H7 (cell line): ENCODE data around the gene ELK1. TPM values are rescaled to one million over a fixed set of nuclear protein-coding genes. Genes with fewer than 3 reads are reported as not detected.

Experiments
- DNase-seq: peaks from one replicate; pipeline ENCODE4 v3.0.0; 2012
- H3K27me3 ChIP-seq: 2 replicates; pipeline ENCODE4 v1.6.0; 2011; ENCODE audit warnings: mild to moderate bottlenecking, low read length; ENCODE audit not compliant: control insufficient read depth, insufficient read depth
- H3K36me3 ChIP-seq: replicated peaks from 2 replicates; pipeline ENCODE4 v1.5.1; 2011; ENCODE audit warnings: low read length; ENCODE audit not compliant: control insufficient read depth, insufficient read depth
- H3K4me3 ChIP-seq: 2 replicates; pipeline ENCODE4 v1.5.1; 2011; ENCODE audit warnings: low read depth, mild to moderate bottlenecking, control low read depth, low read length, moderate library complexity; ENCODE audit not compliant: insufficient read depth
- total RNA-seq: library from RNA; depleted of rRNA; stranded (reverse); fragments of >200 nt; shearing (Covaris generic); gene quantifications from 2 replicates; pipeline ENCODE4 v1.2.3, GENCODE V29; 2014; rRNA removed

ELK1 gene
- total RNA-seq, 1 experiment from 2014 or later = 33.8 TPM

- no peak for DNase-seq
- Histone ChIP-seq H3K4me3 (no peak overlapping the region), H3K36me3 (no peaks in the 10 kb centered on the region), H3K27me3 (no peaks in the 10 kb centered on the region)
Observed at GRCh38 chrX:47587091-47587891, 63.1 kb downstream of the ELK1 start.

GRCh38 chrX:47586043-47586787, 64.1 kb downstream of the ELK1 start:
- Histone ChIP-seq H3K4me3 (no peak overlapping the region), H3K36me3 (no peaks in the 10 kb centered on the region), H3K27me3 (no peaks in the 10 kb centered on the region)
- peak; percentile 49 for DNase-seq

Other genes with a start within 250 kb of the ELK1 start
- gene ZNF41, start 167.3 kb downstream of the ELK1 start, total RNA-seq = 4.3 TPM in 2 replicates
- 34.4 and 38.2 TPM in 2 replicates for gene ARAF, start 89.4 kb downstream of the ELK1 start, total RNA-seq
- gene TIMP1, start 68.1 kb downstream of the ELK1 start, total RNA-seq = 59.6 and 66.1 TPM in 2 replicates
- 0.81 and 2.1 TPM in 2 replicates for gene SYN1, start 30.7 kb downstream of the ELK1 start, total RNA-seq
- 5.5 and 6.0 TPM in 2 replicates for gene CFP, start 20.6 kb downstream of the ELK1 start, total RNA-seq
- gene UXT, start 8.6 kb upstream of the ELK1 start, total RNA-seq = 87.5 and 93.7 TPM in 2 replicates
- gene ZNF81, start 186.3 kb upstream of the ELK1 start, total RNA-seq = 3.7 and 3.9 TPM in 2 replicates